Bone marrow (tissue), 2 donors: ENCODE results near the gene COL4A1.

Source experiments
- DNase-seq, 2 donors: peaks; one replicate each; lab custom pipeline; 2025; lab: John Stamatoyannopoulos, UW

COL4A1 gene

DNA sequence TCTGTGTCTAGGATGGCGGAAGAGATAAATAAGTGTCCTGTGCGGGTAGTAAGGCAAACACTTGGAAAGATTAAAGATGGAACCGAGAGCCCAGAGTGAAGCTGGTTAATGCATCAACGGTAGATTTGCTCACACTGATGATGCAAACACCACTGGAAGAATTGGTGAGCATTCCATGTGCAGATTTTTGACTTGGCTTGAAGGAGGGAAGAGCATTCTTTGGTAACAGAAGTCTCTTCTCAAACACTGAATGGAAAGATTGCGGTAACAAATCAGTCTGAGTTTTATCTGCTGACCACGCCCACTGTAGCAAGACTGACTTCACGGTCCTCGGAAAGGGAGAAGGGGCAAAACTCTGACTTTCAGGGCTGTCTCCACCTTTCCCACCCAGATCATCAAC, 112.5 kb downstream of the COL4A1 start:
- DNase-seq = no peak

DNA sequence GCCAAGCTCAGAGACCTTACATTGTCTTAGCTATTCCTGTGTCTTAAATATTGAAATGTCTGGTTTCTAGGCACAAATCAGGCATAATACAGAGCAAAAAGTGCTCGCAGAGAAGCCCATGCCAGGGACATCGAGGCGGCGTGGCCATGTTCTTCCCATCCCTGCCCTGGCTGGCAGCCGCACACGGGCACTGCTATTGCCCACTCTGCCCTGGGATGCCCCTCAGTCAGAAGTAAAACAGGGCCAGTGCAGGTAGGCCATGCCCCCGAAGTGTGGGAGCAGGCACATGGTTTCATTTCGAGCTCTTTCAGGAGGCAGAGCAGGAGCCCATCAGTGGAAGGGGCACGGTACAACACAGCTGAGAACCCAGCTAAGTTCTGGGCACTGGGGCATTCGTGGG, 113.5 kb downstream of the COL4A1 start:
- no peak for DNase-seq

DNA sequence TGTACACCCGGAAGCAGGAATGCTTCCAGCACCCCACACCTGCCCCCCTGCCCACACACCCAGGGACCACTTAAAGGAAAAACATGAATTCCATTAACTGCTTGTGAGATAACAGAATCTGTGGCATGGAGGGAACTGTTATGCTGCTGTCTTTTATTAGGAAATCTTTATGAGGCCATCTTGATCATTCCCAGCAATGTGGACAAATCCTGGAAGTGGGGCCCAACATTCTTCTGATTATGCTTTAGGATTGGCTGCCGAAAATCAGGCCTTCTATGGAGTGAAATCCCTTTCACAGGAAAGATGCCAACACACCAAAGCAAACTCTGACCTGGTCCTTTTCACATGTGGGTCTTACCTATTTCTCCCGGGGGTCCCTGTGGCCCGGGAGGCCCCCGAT, 114.5 kb downstream of the COL4A1 start:
- no peak for DNase-seq

DNA sequence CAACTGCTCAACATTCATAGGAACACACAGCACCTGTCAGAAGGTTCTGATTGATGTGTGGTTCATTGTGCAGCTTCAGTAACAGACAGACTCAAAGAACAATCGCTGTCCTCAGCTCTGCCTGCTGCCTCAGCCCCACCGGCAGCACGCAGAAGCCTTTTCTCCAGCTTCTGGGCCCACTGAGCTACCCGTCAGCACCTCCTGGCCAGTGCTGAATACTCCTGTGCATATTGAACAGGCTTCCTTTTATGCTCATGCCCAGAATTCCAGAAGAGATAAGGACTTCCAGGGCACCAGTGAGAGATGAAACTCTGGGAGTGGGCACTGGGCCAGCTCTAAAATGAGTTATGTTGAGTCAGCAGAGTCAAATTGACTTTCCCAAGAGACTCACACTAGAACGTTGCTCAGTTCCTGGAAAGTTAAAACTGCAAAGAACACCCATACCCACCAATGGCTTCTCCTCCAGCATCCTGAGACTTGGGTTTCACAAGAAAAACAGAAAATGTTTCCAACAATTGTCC, 119.3 kb downstream of the COL4A1 start:
- DNase-seq = no peak

DNA sequence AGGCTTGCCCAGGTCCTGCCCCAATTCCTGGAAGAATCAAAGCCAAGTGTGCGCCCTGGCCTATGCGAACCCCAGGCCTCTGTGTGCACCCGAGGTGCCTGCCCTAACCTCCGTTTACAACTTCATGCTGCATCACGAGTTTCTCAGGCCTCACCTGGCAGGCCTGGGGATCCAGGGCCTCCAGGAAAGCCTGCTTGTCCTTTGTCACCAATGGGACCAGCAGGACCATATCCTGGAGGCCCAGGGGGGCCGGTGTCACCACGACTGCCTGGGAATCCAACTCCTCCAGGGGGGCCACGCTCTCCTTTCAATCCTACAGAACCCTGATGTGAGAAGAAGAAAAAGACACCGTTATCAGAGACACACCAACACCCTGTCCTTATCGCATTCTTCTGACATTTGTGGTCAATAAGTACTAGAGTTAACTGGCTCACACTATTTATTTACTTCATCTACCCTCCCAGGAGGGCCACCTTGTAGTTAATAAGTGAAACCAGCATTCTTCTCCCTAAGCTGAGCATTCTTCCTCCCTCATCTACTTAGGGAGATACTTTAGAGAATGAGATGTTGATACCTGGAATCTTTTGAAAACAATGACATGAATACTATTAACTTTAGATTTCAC, 120.6 kb downstream of the COL4A1 start:
- no peak for DNase-seq

DNA sequence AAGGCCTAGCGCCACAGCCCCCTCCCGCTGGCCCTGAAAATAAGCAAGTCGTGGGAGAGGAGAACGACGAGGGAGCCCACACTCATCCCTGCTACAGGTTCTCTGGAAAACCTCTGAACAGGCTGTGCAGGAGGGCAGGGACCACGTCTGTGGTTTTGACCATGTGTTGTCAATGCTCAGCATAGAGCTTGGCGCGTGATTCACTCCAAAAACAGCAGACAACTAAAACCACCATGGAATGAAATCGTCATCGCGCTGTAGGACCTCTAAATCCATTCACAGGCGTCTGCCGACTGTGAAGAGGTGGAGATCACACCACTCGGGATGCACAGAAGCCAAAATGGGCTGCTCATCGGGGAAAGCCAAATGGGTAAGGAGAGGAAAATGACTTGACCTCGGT, 121.3 kb downstream of the COL4A1 start:
- no peak for DNase-seq

DNA sequence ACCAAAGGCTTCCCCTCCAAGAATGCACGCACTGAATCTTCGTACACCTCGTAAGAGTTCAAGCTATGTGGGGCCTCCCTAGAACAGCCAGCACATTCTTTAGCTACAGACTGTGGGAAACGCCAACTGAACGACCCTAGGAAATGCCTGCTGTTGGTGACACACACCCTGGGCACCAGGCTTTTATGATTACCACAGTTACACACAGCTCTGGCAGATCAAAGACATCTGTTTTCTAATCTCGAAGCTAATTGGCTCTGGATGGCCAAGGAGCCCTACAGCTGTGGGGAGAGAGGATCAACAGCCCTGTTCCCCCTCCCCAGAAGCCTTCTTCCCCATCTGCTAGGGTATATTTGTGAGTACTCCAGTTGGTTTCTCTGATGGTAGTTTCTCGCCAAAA, 123.0 kb downstream of the COL4A1 start:
- DNase-seq = no peak

DNA sequence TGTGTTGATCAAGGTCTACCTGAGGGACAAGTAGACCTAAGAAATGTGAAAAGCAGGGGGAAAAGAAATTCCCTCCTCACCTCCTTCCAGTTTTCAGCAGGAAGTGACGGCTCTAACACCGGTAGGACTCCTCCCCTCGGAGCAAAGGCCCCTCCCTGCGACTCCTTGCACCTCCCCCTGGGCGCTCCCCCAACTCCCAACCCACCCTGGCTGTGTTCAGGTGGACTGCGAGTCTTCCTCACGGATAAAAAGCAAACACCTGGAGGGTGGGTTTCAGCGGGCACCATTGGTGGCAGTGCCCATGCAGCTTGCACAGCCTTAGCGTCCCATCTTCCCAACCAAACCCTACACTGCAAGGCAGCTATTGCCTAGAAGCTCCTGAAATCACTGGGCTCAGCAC, 124.5 kb downstream of the COL4A1 start:
- no peak for DNase-seq

DNA sequence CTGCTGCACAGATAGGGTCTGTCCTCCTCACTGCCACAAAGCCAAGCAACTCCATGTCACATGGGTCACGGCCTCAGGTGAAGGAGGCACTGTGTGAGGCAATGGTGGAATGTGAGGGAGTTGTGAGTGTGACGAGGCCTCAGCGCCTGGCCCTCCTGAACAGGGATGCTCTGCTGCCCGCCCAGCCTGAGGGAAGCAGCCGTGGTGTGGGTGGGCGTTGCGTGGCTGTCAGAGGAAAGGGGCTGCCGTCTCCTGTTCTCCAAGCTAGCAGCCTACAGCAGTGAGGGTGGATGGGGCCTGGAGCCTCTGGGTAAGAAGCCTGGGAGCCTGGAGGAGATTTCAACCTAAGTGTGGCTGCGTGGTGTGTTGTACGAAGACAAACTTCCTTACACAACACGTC, 125.0 kb downstream of the COL4A1 start:
- DNase-seq = no peak

DNA sequence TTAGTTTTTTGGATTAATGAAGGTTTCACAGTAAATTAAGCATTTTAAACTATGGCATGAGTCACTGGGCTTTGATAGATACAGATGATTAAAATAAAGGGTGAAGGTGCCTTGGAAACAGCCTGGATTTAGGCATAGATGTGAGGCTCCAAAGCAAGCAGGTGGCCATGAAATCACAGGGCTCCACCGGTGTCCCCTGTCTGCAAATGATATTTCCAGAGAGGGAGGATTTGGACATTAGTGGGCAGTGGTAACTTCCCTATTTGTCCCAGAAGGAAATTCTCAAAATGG, 127.2 kb downstream of the COL4A1 start:
- no peak for DNase-seq

DNA sequence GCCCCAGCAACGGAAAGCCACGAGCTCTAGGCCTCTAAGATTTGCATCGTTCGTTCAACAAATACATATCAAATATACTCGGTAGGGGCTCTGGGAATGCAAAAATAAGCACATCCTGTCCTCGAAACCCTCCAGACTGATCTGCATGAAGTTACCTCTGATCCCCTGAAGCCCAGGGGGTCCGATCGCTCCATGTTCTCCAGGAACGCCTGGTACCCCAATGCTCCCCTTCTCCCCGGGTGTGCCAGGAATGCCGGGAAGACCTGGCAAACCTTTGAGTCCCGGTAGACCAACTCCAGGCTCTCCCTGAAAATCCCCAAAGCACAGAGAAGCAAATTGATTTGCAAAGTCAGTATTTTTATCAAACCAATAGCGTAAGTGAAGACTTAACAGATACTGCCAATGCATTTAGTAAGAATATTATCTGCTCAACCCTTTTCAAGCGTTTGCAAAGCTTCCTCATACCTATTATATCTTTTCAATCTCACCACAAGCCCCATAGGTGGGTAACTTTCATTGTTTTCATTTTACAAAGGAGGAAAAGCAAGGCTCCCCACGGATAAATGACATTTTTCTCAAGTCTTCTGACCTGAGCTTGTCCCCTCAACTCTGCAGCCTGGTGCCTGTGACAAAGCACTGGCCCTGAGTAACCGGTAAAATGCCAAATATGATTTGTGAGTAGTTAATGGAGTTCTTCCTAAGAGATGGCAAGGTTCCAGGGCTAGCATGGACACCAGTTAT, 127.7 kb downstream of the COL4A1 start:
- DNase-seq = no peak

DNA sequence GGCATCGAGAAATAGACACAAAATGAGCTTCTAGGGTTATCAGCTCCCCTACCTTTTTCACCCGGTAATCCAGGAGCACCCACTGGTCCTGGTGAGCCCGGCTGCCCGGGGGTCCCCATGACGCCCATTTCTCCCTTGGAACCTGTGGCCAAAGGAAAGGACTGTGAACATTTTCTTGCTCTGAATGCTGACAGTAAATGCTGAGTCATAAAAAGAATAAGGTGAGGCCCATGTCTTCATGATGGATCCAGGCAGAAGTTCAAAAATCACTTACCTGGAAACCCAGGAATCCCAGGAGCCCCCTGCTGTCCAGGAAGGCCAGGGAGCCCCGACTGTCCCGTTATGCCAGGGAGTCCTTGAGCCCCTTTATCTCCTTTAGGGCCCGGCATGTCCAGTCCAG, 129.2 kb downstream of the COL4A1 start:
- no peak for DNase-seq

DNA sequence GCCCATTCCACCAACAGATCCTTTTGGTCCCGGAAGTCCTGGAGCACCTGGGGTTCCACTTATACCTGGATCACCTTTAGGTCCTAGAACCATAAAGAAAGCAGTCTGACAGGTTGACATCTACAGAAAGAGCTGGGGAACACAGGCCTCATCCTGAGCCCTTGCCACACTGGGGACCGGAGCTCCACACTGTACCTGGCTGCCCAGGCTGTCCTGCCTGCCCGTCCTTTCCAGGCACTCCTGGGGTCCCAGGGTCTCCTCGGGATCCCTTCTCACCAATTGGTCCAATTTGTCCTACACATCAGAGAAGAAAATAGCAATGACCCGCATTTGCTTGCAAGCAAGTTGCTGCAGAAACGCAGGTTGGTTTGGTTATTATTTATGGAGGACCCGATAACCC, 130.5 kb downstream of the COL4A1 start:
- no peak for DNase-seq

DNA sequence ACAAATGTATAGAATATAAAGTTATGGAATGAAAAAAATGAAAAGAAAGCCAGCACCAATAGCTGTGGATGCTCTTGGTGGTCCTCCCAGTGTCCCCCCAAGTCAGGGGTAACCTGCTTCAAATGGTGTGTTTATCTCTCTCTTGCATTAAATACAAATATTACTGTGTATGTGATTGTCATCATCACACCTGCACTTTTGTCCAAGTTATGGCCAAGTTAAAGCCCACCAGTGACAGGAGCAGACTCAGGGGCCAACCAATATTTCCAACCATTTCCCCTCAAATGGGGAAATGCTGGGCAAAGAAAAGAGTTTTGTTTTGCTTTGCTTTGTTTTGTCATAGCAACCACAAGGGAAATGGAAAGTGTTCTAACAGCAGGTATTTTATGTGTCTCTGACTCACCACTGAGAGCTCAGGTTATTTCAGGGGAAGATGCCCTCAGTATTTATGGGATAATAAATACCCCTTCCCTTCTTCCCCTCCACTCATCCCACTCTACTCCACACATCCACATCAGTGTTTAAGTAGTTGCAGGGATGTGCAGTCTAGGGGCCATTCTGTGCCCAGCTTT, 133.6 kb downstream of the COL4A1 start:
- DNase-seq = no peak

DNA sequence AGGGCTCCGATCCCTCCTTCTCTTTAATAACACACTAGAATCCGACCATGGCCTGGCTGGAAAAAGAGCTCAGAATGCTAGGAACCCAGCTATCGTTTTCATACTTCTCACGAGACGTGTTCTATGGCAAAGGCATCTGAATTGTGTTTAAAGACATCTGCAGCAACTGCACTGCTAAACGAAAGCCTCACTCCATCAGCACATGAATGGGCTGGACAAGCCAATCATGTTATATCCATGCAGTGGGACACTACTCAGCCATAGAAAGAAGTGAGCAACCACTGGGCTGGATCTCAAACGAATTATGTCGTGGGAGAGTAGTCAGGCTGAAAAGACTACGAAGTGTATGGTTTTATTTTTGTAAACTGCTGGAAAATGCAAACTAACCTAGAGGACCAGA, 136.1 kb downstream of the COL4A1 start:
- DNase-seq = no peak

DNA sequence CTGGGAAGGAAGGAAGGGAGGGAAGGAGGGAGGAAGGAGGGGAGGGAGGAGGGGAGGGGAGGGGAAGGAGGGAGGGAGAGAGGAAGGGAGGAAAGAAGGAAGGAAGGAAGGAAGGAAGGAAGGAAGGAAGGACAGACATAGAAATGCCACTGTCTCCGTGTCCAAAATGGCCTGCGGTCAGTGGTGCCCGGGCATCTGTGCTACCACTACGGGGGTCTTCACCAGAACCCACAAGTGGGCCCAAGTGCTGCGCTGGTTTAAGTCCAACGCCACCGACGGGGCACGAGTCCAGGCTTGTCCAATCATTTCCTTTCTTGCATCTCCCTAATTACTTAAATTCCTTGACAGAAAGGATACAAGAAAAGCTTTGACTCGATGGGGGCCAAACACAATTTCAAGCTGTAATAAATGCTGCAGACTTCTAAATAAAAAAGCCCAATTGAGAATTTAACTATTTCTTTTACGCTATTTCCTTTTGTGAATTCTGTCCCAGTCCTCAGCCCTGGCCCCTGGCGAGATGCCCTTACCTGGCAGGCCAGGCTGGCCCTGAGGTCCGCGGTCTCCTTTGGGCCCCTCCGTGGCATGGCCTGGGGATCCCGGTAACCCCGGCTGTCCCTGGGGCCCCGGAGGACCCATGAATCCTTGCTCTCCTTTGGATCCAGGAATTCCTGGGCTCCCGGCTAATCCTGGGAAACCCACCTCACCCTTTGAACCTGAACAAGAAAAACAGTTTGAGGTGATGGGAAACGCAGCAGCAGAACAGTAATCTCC, 136.8 kb downstream of the COL4A1 start:
- DNase-seq = no peak

DNA sequence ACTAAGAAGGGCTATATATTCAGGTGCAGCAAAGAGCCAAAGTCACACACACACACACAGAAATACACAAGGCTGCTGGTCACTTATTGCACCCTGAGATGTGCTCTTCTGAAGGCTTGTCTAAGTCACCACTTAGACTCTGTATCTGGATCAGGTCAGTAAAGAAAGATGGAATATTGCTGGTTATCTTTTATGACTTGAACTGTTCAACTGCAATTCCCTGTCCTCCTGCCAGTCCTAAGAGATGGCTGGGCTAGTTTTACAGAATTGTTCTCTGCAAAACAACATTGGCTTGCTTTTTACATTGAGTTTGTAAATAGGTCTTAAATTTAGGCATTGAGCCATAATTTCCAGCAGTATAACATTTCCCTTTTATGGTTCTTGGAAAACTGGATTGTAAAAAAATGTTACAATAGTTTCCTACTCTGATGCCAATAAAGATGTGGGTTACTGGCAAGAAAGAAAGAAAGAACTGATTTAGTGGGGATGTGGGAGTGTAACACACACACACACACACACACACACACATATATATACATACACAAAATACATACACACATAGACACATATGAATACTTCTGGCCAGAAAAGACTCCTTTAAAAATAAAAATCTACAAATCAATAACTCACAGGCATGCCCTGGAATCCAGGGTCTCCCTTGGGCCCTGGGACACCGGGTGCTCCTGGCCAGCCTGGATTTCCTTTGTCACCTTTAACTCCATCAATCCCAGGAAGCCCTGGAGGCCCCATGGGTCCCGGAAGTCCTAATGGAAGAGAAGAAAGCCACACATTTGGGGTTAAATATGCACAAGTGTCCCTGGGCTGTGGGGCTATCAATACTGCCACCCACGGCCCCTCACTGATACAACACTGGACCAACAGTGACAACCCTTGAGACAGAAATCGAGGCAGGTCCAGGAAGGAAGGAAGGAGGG, 137.7 kb downstream of the COL4A1 start:
- DNase-seq = no peak

DNA sequence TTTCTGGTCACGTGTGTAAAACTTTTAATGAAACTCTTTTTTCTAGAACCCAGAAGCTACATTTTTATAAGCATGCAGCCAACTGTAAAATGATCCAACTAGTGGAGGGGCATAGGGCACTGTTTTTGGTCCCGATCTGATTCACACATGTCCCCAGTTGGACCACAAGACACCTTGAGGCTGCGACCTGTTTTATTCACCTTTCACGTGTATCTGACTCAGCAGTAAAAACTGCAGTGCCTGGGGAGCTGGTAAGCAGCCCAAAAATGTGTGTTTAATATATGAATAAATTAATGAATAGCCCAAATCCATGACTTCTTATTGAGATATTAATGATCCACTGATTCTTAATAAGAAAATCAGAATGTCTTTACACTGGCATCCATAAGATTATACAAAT, 140.4 kb downstream of the COL4A1 start:
- DNase-seq = no peak

DNA sequence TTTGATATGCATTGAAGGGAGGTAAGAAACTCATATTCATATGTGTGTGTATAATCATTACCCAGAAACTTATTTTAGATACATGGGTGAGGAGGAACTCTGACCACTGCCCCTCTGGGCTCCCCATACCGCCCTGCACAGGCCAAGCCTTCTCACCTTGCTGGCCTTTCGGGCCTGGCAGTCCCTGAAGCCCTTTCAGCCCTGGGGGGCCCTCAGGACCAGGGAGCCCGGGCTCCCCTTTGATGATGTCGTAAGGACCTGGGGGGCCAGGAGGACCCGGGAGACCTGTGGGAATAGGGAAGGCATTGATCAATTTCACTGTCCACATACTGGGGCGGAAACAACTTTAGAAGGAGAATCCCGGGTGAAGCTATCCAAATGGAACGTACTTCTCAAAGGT, 142.3 kb downstream of the COL4A1 start:
- DNase-seq = no peak

DNA sequence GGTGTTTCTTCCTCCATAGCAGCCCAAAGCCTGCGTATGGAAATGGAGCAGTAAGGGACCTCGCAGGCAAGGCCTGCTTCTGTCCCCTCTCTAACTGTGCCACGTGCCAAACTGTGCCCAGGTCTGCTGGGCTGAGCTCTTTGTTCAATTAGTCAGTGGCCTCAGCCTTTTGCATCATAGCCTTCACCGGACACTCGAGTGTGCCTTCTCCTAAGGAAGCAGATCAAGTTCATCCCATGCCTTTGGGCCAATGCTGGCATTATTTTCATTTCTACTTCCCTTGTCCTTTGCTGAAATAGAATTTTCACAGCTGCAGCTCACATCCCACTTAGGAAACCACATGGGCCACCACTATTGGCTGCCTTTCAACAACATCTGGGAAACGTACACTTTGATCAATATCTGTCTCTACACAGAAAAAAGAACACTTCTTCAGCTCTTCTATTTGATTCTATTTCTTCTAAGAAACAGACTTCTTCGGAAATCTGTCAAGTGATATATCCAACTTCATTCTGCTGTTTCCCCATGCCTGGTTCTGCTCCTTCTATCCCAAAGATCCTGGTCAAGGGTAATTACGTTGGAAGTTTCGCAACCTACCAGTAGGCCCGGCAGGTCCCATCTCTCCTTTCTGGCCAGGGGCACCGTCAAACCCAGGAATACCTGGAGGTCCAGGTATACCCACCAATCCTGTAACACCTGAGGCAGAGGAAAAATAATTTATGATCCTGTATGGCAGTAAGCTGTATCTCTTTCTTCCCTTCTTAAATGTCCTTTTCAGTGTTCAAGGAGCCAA, 143.9 kb downstream of the COL4A1 start:
- DNase-seq = no peak

DNA sequence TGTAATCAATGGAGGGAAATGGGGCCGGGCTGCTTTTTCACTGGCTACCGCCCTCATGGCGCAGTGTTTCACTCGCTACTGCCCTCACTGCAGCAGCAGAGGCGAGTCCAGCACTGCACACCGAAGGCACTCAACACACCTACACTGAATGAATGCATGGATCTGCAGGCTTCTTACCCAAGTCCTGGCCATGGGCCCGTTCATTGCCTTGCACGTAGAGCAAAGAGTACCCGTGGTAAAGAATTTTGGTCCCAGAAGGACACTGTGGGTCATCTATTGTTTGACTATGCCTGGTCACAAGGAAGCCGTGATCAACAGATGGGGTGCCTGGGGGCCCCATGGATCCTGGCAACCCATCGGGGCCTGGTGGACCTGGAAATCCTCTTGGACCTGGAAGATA, 144.9 kb downstream of the COL4A1 start:
- no peak for DNase-seq
